SHP77 (cell line): Measurements from ENCODE around the gene TBCK.

Source experiments
- DNase-seq, 2 experiments: peaks; one replicate each; lab custom pipeline; 2025; lab: John Stamatoyannopoulos, UW

TBCK gene

GRCh38 chr4:105991726-105992125 is 324.3 kb downstream of the TBCK start:
- no peak for DNase-seq
